Activated T-helper 1 cell treated with anti-CD3 and anti-CD28 coated beads, Interleukin-12 subunit alpha, Interleukin-12 subunit beta, Interleukin-2, Interleukin-4 antibody, amounts not matched to agents 30 ng/mL and 10 ng/mL and 1 ng/mL, durations not matched to agents 14 hours and 24 hours and 36 hours (primary cell): ENCODE results near the gene PFKP. TPM values are rescaled to one million over a fixed set of nuclear protein-coding genes. Genes with fewer than 3 reads are reported as not detected.

Experiments
- DNase-seq: peaks from one replicate; pipeline ENCODE4 v3.0.0; 2021; ENCODE audit warnings: low spot score
- H3K27ac Mint-ChIP-seq: one replicate; pipeline ENCODE4 v1.8.0; 2021; ENCODE audit warnings: mild to moderate bottlenecking, mixed read lengths
- H3K27me3 Mint-ChIP-seq: one replicate; pipeline ENCODE4 v1.8.0; 2022; ENCODE audit warnings: mild to moderate bottlenecking, moderate library complexity, mixed read lengths; ENCODE audit not compliant: insufficient read depth
- H3K36me3 Mint-ChIP-seq: one replicate; pipeline ENCODE4 v1.8.0; 2021; ENCODE audit warnings: low read depth, mixed read lengths
- H3K4me1 Mint-ChIP-seq: one replicate; pipeline ENCODE4 v1.8.0; 2021; ENCODE audit warnings: low read depth, mixed read lengths
- H3K4me3 Mint-ChIP-seq: one replicate; pipeline ENCODE4 v1.8.0; 2021; ENCODE audit warnings: mild to moderate bottlenecking, moderate library complexity, mixed read lengths
- H3K9me3 Mint-ChIP-seq: one replicate; pipeline ENCODE4 v1.8.0; 2021; ENCODE audit warnings: mixed read lengths
- intact Hi-C: fragments of 100-400 bp; cut with micrococcal nuclease; formaldehyde crosslinking; loops from one replicate; pipeline ENCODE4 v1.15.1; 2024
- total RNA-seq: library from RNA; stranded (reverse); gene quantifications from 2 replicates; pipeline ENCODE4 v1.2.3, GENCODE V29; 2022

Gene PFKP
- total RNA-seq, result 264 and 267 TPM in 2 replicates

DNA sequence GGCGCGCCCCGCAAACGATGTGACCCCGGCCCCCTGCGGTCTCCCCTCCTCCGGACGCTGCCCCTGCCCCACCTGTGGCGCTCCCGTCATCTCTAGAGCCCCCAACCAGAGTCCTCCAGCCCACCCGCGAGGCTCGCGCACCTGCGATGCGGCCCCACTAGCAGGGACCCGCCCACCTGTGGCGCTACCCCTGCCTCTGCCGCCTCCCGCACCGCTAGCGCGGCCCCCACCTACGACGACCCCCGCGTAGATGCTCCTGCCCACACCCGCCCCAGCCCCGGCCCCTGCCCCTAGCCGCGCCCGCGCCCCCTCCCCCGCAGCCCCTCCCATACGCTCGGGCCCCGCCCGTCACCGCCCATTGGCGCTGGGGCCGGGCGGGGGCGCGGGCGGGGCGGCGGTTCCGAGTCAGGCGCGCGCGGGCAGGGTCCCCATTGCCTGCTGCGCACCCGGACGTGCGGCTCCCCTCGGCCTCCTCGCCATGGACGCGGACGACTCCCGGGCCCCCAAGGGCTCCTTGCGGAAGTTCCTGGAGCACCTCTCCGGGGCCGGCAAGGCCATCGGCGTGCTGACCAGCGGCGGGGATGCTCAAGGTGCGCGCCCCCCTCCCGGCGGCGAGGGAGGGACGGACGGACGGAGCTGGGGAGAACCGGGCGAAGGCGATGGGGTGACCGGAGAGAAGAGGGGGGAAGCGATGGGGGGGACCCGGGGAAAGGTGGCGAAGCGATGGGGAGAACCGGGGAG, at the start of gene PFKP:
Gene PFKP (plus strand): TSS at position 431 of the 741 bp plus-strand sequence. CDS start 48 bp downstream, at position 479.
- no peaks in the 10 kb centered on the region for H3K9me3 Mint-ChIP-seq
- H3K4me1 Mint-ChIP-seq, result peaks cover 32% of the 10 kb centered on the region
- H3K36me3 Mint-ChIP-seq, result peaks cover 28% of the 10 kb centered on the region
- H3K4me3 Mint-ChIP-seq, result peak within 1 kb of the TSS; percentile 90
- intact Hi-C loops, result loop anchor here (10.0 kb wide), 1 partner anchor 1422 kb away; no protein-coding TSS in a partner anchor
- H3K27me3 Mint-ChIP-seq, result peaks cover 16% of the 10 kb centered on the region
- DNase-seq, result peak; percentile 65
- H3K27ac Mint-ChIP-seq, result peak within 1 kb of the TSS; percentile 88

- intact Hi-C loops, result no loop called here
- Mint-ChIP-seq H3K4me3 (no peak overlapping the region), H3K27me3 (no peaks in the 10 kb centered on the region), H3K36me3 (no peaks in the 10 kb centered on the region), H3K4me1 (no peaks in the 10 kb centered on the region), H3K9me3 (peaks cover 5% of the 10 kb centered on the region), H3K27ac (no peak overlapping the region)
- DNase-seq, result no peak
Observed at GRCh38 chr10:3018247-3018646, 49.1 kb upstream of the PFKP start.

GRCh38 chr10:3020311-3020710, 47.0 kb upstream of the PFKP start:
- H3K9me3 Mint-ChIP-seq, result no peaks in the 10 kb centered on the region
- no peaks in the 10 kb centered on the region for H3K4me1 Mint-ChIP-seq
- no peak overlapping the region for H3K27ac Mint-ChIP-seq
- no peaks in the 10 kb centered on the region for H3K36me3 Mint-ChIP-seq
- no peak overlapping the region for H3K4me3 Mint-ChIP-seq
- DNase-seq, result no peak
- intact Hi-C loops, result no loop called here
- H3K27me3 Mint-ChIP-seq, result no peaks in the 10 kb centered on the region

GRCh38 chr10:3020881-3021280, 46.5 kb upstream of the PFKP start:
- Mint-ChIP-seq H3K27me3 (no peaks in the 10 kb centered on the region), H3K27ac (no peak overlapping the region), H3K36me3 (no peaks in the 10 kb centered on the region), H3K4me3 (no peak overlapping the region), H3K9me3 (no peaks in the 10 kb centered on the region), H3K4me1 (no peaks in the 10 kb centered on the region)
- DNase-seq, result no peak
- intact Hi-C loops, result no loop called here

GRCh38 chr10:3022027-3022426, 45.3 kb upstream of the PFKP start:
- Mint-ChIP-seq H3K9me3 (no peaks in the 10 kb centered on the region), H3K27ac (no peak overlapping the region)
- intact Hi-C loops, result no loop called here

DNA sequence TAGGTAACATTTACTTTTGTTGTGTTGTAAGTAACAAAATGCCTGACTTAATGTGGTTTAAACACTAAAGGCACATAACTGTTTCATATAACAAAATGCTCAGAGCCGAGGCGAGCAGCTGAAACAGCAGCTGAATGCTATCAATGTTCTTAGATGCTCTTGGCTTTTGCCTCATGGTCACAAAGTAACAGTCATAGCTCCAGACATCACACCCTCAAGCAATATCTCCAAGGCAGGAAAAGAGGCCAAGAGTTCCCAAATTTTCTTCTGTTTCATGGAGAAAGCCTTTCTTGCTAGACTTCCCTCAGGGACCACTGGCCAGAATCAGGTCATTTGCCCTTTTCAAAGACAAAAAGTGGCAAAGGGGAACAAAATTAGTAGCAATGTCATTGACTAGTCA, 43.5 kb upstream of the PFKP start:
- Mint-ChIP-seq H3K9me3 (no peaks in the 10 kb centered on the region), H3K27me3 (no peaks in the 10 kb centered on the region), H3K4me3 (no peak overlapping the region), H3K4me1 (no peaks in the 10 kb centered on the region), H3K27ac (no peak overlapping the region), H3K36me3 (no peaks in the 10 kb centered on the region)
- no peak for DNase-seq
- intact Hi-C loops, result no loop called here

More at GRCh38 chr10:3022027-3022426, 45.3 kb upstream of the PFKP start:
- Mint-ChIP-seq H3K36me3 (no peaks in the 10 kb centered on the region), H3K4me3 (no peak overlapping the region), H3K4me1 (no peaks in the 10 kb centered on the region), H3K27me3 (no peaks in the 10 kb centered on the region)
- DNase-seq, result no peak

- Mint-ChIP-seq H3K4me3 (no peak overlapping the region), H3K4me1 (no peaks in the 10 kb centered on the region), H3K36me3 (no peaks in the 10 kb centered on the region), H3K9me3 (no peaks in the 10 kb centered on the region), H3K27me3 (peaks cover 9% of the 10 kb centered on the region), H3K27ac (no peak overlapping the region)
- intact Hi-C loops, result no loop called here
- no peak for DNase-seq
Observed at GRCh38 chr10:3025026-3025683, 42.2 kb upstream of the PFKP start.

DNA sequence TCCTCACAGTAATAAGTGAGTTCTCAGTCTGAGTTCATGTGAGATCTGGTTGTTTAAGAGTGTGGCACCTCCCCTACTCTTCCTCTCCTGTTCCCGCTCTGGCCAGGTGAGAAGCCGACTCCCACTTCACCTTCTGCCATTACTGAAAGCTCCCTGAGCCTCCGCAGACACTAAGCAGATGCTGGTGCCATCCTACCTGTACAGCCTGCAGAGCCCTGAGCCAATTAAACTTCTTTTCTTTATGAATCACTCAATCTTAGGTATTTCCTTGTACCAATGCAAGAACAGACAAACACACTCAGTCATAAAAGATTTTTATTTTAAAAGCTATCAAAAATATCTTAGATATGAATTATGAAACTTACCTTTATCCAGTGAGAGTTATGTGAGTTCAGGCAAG, 39.5 kb upstream of the PFKP start:
- DNase-seq, result no peak
- intact Hi-C loops, result no loop called here
- H3K4me1 Mint-ChIP-seq, result no peaks in the 10 kb centered on the region
- H3K27me3 Mint-ChIP-seq, result peaks cover 12% of the 10 kb centered on the region
- H3K36me3 Mint-ChIP-seq, result no peaks in the 10 kb centered on the region
- H3K4me3 Mint-ChIP-seq, result no peak overlapping the region
- H3K27ac Mint-ChIP-seq, result no peak overlapping the region
- no peaks in the 10 kb centered on the region for H3K9me3 Mint-ChIP-seq

DNA sequence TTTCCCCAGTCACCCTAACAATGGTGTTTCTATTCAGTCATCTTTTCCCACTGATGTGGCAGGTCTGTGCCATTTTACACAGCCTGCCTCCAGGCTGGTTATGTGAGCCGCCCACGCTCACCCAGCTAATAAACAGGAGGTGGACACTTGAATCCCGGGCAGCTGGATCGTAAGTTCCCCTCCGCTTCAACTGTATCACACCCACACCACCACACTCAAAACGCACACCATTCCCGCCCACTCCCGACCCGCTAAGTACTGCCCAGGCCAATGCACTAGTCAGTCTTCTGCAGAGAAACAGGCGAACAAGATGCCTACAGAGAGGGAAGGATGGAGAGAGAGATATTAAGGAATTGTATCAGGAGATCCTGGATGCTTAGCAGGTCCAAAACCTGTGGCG, 38.9 kb upstream of the PFKP start:
- intact Hi-C loops, result no loop called here
- Mint-ChIP-seq H3K27me3 (peaks cover 12% of the 10 kb centered on the region), H3K9me3 (no peaks in the 10 kb centered on the region), H3K4me1 (no peaks in the 10 kb centered on the region), H3K36me3 (no peaks in the 10 kb centered on the region), H3K27ac (no peak overlapping the region), H3K4me3 (no peak overlapping the region)
- no peak for DNase-seq

- intact Hi-C loops, result no loop called here
- H3K4me3 Mint-ChIP-seq, result no peak overlapping the region
- H3K27ac Mint-ChIP-seq, result no peak overlapping the region
- H3K27me3 Mint-ChIP-seq, result peaks cover 19% of the 10 kb centered on the region
- H3K36me3 Mint-ChIP-seq, result no peaks in the 10 kb centered on the region
- no peak for DNase-seq
- H3K4me1 Mint-ChIP-seq, result no peaks in the 10 kb centered on the region
- no peaks in the 10 kb centered on the region for H3K9me3 Mint-ChIP-seq
Observed at GRCh38 chr10:3030765-3031164, 36.6 kb upstream of the PFKP start.

DNA sequence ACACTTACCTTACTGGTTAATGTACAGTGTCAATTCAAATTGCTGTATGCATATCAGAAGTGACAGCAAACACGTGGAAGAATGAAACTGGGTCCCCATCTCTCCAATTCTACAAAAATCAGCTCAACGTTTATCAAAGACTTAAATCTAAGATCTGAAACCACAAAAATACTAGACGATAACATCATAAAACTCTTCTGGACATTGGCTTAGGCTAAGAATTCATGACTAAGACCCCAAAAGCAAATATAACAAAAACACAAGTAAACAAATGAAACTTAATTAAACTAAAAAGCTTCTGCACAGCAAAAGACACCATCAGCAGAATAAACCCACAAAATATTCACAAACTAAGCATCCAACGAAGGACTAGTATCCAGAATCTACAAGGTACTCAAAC, 35.9 kb upstream of the PFKP start:
- no peaks in the 10 kb centered on the region for H3K36me3 Mint-ChIP-seq
- H3K4me1 Mint-ChIP-seq, result peaks cover 5% of the 10 kb centered on the region
- no peak for DNase-seq
- no peak overlapping the region for H3K27ac Mint-ChIP-seq
- no peak overlapping the region for H3K4me3 Mint-ChIP-seq
- intact Hi-C loops, result no loop called here
- peaks cover 20% of the 10 kb centered on the region for H3K27me3 Mint-ChIP-seq
- H3K9me3 Mint-ChIP-seq, result no peaks in the 10 kb centered on the region

- H3K36me3 Mint-ChIP-seq, result no peaks in the 10 kb centered on the region
- H3K4me1 Mint-ChIP-seq, result peaks cover 6% of the 10 kb centered on the region
- intact Hi-C loops, result no loop called here
- peaks cover 24% of the 10 kb centered on the region for H3K27me3 Mint-ChIP-seq
- peaks cover 9% of the 10 kb centered on the region for H3K9me3 Mint-ChIP-seq
- no peak for DNase-seq
- no peak overlapping the region for H3K4me3 Mint-ChIP-seq
- peak overlapping the region; percentile 8 for H3K27ac Mint-ChIP-seq
Observed at GRCh38 chr10:3033925-3034324, 33.4 kb upstream of the PFKP start.

- H3K9me3 Mint-ChIP-seq, result peaks cover 11% of the 10 kb centered on the region
- H3K4me1 Mint-ChIP-seq, result peaks cover 6% of the 10 kb centered on the region
- H3K27me3 Mint-ChIP-seq, result peaks cover 20% of the 10 kb centered on the region
- no peak for DNase-seq
- no peak overlapping the region for H3K27ac Mint-ChIP-seq
- intact Hi-C loops, result no loop called here
- H3K4me3 Mint-ChIP-seq, result no peak overlapping the region
- H3K36me3 Mint-ChIP-seq, result no peaks in the 10 kb centered on the region
Observed at GRCh38 chr10:3034616-3035015, 32.7 kb upstream of the PFKP start.
